Erythroblast (primary cell): ENCODE results near the gene NFATC1.

Source experiments
- GATA1 ChIP-seq: IDR thresholded peaks from 2 replicates; pipeline ENCODE4 v1.6.1; 2011; ENCODE audit warnings: low read depth, mild to moderate bottlenecking, control low read depth, low read length, moderate library complexity
- POLR2A ChIP-seq: IDR thresholded peaks from 2 replicates; pipeline ENCODE4 v1.6.1; 2011; ENCODE audit warnings: mild to moderate bottlenecking, low read length

DNA sequence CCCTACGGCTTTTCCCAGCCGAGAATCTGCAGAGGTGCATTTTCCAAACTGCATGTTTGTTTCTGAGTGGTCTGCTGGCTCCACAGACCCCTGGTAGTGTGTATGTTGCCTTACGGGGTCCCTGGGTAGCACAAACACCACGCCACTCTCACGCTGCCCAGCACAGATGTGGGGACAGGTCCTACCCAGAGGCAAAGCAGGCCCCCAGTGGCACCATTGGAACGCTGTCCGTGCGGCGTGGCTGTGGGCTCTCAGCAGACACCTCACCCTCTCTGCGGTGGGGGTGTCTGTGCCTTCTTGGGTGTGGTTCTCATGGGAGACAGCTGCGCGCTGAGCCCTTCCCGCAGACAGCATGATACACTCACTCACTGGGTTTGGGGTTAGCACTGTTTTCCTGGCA, 137.4 kb downstream of the NFATC1 start:
- TF ChIP-seq POLR2A: no peak
- no peak for TF ChIP-seq GATA1
